ENCODE results near the gene SLC44A2.

- TF ChIP-seq POLR2AphosphoS5 (IDR thresholded peaks at IDR 0.05; ENCODE audit: borderline replicate concordance, low read depth, low read length) (no peak; the same call in 1 of the 2 replicates), EZH2 (IDR thresholded peaks at IDR 0.05) (no peak)
Measured at GRCh38 chr19:10655457-10656312, 30.3 kb downstream of the SLC44A2 start.

All from SK-N-MC (cell line).